ENCODE measurements around the gene NDRG4.

Gene NDRG4

DNA sequence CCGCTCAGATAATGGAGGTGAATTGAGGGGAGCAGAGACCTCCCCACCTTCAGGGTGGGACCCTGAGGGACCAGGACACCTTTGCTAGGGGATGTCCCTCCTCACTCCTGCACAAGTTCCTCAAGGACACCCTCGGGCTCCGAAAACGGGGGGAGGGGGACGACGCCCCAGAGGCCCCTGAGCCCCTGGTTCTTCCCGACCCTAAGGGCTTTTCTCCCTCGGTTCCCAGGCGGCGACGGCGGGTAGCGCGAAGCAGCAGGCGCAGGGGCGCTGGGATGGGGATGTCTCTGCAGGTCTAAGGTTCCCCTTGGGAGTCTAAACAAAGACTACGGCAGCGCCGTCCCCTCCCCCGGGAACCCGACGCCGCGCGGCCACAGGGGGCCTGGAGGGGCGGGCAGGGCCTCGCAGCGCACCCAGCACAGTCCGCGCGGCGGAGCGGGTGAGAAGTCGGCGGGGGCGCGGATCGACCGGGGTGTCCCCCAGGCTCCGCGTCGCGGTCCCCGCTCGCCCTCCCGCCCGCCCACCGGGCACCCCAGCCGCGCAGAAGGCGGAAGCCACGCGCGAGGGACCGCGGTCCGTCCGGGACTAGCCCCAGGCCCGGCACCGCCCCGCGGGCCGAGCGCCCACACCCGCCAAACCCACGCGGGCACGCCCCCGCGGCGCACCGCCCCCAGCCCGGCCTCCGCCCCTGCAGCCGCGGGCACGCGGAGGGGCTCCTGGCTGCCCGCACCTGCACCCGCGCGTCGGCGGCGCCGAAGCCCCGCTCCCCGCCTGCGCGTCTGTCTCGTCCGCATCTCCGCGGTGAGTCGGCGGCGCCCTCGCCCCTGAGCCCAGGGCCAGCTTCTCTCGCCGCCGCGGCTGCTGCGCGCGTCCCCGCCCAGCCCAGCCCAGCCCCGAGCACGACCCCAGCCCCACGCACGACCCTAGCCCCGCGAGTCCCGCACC, 36.7 kb upstream of the NDRG4 start:
- TF ChIP-seq Cebpa-rat (IDR thresholded peaks at IDR 0.05) = no peak
- Histone ChIP-seq H3K4me3 (peak overlapping the region; percentile 56 to 75 (median 65)), H3K4me2 (peak overlapping the region; percentile 95 to 100 (median 99)), H3K27me3 (peaks cover 61 to 79% (median 73%) of the 10 kb centered on the region in 11 experiments), H3K36me3 (no peaks in the 10 kb centered on the region), H4K20me1 (peaks cover 0 to 35% (median 13%) of the 10 kb centered on the region in 11 experiments; a peak in 17 of 22 replicates), H3K9ac (peak overlapping the region in 10 of 11 experiments; percentile 28 to 71 (median 52); a peak in 19 of 22 replicates), H3K4me1 (peaks cover 6 to 27% (median 19%) of the 10 kb centered on the region in 10 experiments; a peak in 18 of 20 replicates), H3K9me3 (replicated peaks in 1 of 11) (no peaks in the 10 kb centered on the region), H3K27ac (no peak overlapping the region)

- Histone ChIP-seq H3K9ac (peak overlapping the region in 10 of 11 experiments; percentile 28 to 71 (median 50); a peak in 20 of 22 replicates), H4K20me1 (peaks cover 0 to 35% (median 13%) of the 10 kb centered on the region in 11 experiments; a peak in 17 of 22 replicates), H3K36me3 (no peaks in the 10 kb centered on the region), H3K27me3 (peaks cover 61 to 79% (median 73%) of the 10 kb centered on the region in 11 experiments), H3K9me3 (replicated peaks in 1 of 11) (no peaks in the 10 kb centered on the region), H3K4me1 (peaks cover 6 to 27% (median 19%) of the 10 kb centered on the region in 10 experiments; a peak in 18 of 20 replicates), H3K4me2 (peak overlapping the region; percentile 95 to 100 (median 99)), H3K27ac (no peak overlapping the region), H3K4me3 (peak overlapping the region; percentile 56 to 75 (median 65))
- TF ChIP-seq Cebpa-rat (IDR thresholded peaks at IDR 0.05) = no peak
These were observed 35.7 kb upstream of the NDRG4 start for GRCh38 chr16:58464047-58464915.

DNA sequence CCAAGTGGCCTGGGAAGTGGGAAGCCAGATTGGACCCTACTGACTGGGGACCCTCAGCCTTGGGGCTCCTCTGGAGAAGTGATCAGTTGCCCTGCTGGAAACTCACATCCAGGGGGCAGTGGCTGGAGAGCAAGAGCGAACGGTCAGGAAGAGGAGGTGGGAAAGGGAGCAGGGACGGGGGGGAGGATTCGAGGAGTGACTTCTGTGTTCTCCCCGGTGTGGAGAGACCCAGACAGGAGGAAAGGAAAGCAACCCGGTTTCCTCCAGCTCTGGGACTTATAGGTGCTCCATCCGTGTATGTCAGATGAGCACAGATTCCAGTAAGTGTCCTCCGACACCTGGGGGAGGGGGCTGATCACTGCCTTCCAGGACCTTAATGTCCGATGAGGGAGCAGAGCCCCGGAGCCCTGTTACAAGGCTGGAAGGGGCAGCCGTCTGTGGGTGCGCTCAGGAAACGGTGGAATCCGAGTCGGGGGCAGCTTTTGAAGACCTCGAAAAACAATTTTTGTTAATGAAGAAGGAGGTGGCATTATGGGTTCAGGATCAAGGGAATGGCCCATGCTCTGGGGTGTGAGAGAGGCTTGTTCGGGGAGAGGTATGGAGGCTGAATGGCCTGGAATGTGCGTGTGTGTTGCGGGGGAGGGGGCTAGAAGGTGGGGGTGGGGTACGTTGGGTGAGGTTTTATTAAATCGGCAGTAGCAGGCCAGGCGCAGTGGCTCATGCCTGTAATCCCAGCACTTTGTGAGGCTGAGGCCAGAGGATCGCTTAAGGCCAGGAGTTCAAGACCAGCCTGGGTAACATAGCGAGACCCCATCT, 34.8 kb upstream of the NDRG4 start:
- Histone ChIP-seq H3K4me1 (peaks cover 6 to 27% (median 19%) of the 10 kb centered on the region in 10 experiments; a peak in 18 of 20 replicates), H4K20me1 (peaks cover 0 to 35% (median 13%) of the 10 kb centered on the region in 11 experiments; a peak in 17 of 22 replicates), H3K9ac (no peak overlapping the region; a peak in 2 of 22 replicates), H3K9me3 (replicated peaks in 1 of 11) (no peaks in the 10 kb centered on the region), H3K36me3 (no peaks in the 10 kb centered on the region), H3K4me2 (peak overlapping the region; percentile 95 to 100 (median 99); a peak in 20 of 22 replicates), H3K4me3 (peak overlapping the region in 9 of 10 experiments; percentile 56 to 75 (median 64); a peak in 14 of 20 replicates), H3K27me3 (peaks cover 61 to 78% (median 72%) of the 10 kb centered on the region in 11 experiments), H3K27ac (no peak overlapping the region)
- TF ChIP-seq Cebpa-rat (IDR thresholded peaks at IDR 0.05) = no peak

GRCh38 chr16:58465817-58466216, 34.1 kb upstream of the NDRG4 start:
- H3K27me3 ChIP-seq = peaks cover 59 to 73% (median 65%) of the 10 kb centered on the region in 11 experiments
- H3K9me3 ChIP-seq (replicated peaks in 1 of 11) = no peaks in the 10 kb centered on the region
- H3K36me3 ChIP-seq = no peaks in the 10 kb centered on the region
- H3K4me3 ChIP-seq = no peak overlapping the region
- TF ChIP-seq Cebpa-rat (IDR thresholded peaks at IDR 0.05) = no peak
- H3K4me2 ChIP-seq = no peak overlapping the region
- H3K9ac ChIP-seq = no peak overlapping the region
- H3K4me1 ChIP-seq = peaks cover 6 to 27% (median 19%) of the 10 kb centered on the region in 10 experiments; a peak in 18 of 20 replicates
- H3K27ac ChIP-seq = no peak overlapping the region
- H4K20me1 ChIP-seq = peaks cover 0 to 35% (median 13%) of the 10 kb centered on the region in 11 experiments; a peak in 17 of 22 replicates

GRCh38 chr16:58466396-58466795, 33.5 kb upstream of the NDRG4 start:
- no peak for TF ChIP-seq Cebpa-rat (IDR thresholded peaks at IDR 0.05)
- H3K9ac ChIP-seq = no peak overlapping the region
- peaks cover 54 to 68% (median 60%) of the 10 kb centered on the region in 11 experiments for H3K27me3 ChIP-seq
- no peak overlapping the region for H3K4me3 ChIP-seq
- H3K4me2 ChIP-seq = no peak overlapping the region
- peaks cover 0 to 35% (median 13%) of the 10 kb centered on the region in 11 experiments; a peak in 17 of 22 replicates for H4K20me1 ChIP-seq
- no peaks in the 10 kb centered on the region for H3K9me3 ChIP-seq (replicated peaks in 1 of 11)
- peaks cover 6 to 31% (median 21%) of the 10 kb centered on the region in 10 experiments; a peak in 18 of 20 replicates for H3K4me1 ChIP-seq
- no peak overlapping the region for H3K27ac ChIP-seq
- H3K36me3 ChIP-seq = no peaks in the 10 kb centered on the region

DNA sequence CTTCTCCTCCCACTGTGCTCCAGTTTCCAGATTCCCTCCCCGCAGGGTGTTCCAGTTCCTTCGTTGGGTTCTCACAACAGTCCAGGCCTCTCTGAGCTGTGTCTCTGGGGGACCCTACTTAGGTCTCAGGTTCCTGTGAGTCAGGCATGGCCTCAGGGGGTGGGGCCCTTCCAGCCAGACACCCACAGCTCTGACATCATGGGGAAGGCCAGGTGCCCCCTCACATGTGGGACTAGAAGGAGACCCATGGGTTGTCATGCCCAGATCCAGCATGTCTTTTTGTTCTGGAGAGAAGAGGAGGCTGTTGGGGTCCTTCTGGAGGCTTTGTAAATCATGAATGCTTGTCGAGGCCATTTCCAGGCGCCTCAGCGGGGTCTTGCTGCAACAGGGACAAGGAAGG, 32.0 kb upstream of the NDRG4 start:
- Histone ChIP-seq H4K20me1 (peaks cover 0 to 28% (median 13%) of the 10 kb centered on the region in 11 experiments; a peak in 17 of 22 replicates), H3K9me3 (replicated peaks in 1 of 11) (no peaks in the 10 kb centered on the region), H3K4me1 (peaks cover 6 to 38% (median 23%) of the 10 kb centered on the region in 10 experiments; a peak in 18 of 20 replicates), H3K27me3 (peaks cover 41 to 53% (median 45%) of the 10 kb centered on the region in 11 experiments), H3K36me3 (no peaks in the 10 kb centered on the region), H3K4me2 (peak overlapping the region in 2 of 11 experiments; percentile 5 to 24; a peak in 2 of 22 replicates), H3K9ac (no peak overlapping the region), H3K4me3 (no peak overlapping the region), H3K27ac (no peak overlapping the region)
- TF ChIP-seq Cebpa-rat (IDR thresholded peaks at IDR 0.05) = no peak

DNA sequence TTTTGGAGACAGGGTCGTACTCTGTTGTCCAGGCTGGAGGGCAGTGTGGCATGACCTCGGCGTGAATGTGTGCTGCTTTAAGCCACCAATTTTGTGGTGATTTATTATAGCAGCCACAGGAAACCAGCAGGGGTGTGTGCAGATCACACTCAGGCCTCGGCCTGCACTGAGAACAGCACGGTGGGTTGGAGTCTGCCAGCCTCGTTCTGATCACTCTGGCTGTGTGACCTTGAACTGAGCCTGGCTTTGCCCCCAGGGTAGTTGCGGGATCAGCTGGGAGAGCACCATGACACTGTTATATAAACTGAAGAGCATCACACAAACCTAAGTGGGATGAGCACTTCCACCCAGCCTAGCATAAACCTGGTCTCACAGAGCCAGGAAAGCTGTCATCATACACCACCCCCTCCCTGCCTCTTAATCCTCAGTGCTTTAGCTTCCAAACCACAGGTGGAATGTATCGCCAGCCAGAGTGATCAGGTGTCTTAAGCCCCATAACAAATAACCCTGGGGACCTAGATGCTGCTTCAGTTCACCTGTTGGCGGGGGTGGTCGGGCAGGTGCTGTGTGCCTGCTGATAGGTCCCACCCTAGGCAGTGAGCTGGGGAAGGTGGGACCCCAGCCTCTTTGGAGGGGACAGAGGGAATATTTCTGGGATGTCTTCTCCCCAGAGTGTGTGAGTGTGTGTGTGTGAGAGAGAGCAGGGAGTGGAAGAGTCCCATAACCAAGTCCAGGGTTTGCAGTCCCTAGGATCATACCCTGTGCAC, 28.6 kb upstream of the NDRG4 start:
- Histone ChIP-seq H3K9ac (no peak overlapping the region), H3K4me3 (no peak overlapping the region), H3K4me2 (peak overlapping the region in 3 of 11 experiments; percentile 3 to 30 (median 18); a peak in 2 of 22 replicates), H3K27me3 (peaks cover 6 to 18% (median 10%) of the 10 kb centered on the region in 11 experiments), H3K4me1 (peaks cover 0 to 21% (median 8%) of the 10 kb centered on the region in 10 experiments; a peak in 7 of 20 replicates), H3K9me3 (replicated peaks in 1 of 11) (no peaks in the 10 kb centered on the region), H4K20me1 (peaks cover 0 to 5% (median 0%) of the 10 kb centered on the region in 11 experiments; a peak in 1 of 22 replicates), H3K27ac (no peak overlapping the region), H3K36me3 (no peaks in the 10 kb centered on the region)
- no peak for TF ChIP-seq Cebpa-rat (IDR thresholded peaks at IDR 0.05)
